ENCODE results near the gene AFM.

DNA sequence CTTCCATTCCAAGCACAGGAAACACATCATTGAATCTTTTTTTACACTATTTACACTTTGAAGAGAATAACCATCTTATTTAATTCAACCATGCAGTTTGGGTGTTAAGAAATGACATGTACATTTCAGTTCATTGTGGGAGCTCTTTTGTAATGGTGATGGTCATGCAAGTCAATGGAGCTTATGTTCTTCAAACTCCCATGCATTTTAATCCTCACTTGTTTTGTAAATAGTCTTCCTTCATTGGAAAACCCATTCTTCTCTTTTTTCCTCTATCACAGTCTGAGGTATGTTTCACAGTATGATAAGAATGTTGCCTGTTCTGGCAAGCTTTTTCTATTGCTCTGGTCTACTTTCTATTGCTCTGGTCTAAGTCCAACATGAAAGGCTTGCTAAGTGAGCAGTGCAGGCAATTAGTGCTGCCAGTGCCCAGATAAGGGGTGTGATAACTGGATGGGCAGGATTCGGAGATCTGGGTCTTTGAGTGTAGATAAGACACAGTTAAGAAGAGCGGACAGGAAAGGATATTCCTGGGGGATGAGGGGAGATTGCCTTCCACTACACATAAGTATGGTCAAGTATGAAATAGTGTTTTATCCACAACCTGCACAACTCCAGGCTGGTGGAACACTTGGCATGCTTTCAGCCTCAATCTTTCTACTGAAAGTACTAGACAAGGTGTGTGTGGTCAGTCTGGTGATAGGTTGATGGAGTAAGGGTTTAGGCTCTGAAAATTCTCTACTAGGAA is 28.4 kb upstream of the AFM start:
- TF ChIP-seq, protein P1, sequence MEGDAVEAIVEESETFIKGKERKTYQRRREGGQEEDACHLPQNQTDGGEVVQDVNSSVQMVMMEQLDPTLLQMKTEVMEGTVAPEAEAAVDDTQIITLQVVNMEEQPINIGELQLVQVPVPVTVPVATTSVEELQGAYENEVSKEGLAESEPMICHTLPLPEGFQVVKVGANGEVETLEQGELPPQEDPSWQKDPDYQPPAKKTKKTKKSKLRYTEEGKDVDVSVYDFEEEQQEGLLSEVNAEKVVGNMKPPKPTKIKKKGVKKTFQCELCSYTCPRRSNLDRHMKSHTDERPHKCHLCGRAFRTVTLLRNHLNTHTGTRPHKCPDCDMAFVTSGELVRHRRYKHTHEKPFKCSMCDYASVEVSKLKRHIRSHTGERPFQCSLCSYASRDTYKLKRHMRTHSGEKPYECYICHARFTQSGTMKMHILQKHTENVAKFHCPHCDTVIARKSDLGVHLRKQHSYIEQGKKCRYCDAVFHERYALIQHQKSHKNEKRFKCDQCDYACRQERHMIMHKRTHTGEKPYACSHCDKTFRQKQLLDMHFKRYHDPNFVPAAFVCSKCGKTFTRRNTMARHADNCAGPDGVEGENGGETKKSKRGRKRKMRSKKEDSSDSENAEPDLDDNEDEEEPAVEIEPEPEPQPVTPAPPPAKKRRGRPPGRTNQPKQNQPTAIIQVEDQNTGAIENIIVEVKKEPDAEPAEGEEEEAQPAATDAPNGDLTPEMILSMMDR (IDR thresholded peaks at IDR 0.05; ENCODE audit: poor library complexity), result no peak
- no peak for TF ChIP-seq EZH2 (IDR thresholded peaks at IDR 0.05; ENCODE audit: borderline replicate concordance)
